Smooth muscle cell (in vitro differentiated cells): ENCODE results near the gene HLA-DRB1. TPM values are rescaled to one million over a fixed set of nuclear protein-coding genes. Genes with fewer than 3 reads are reported as not detected.
"Not testable (repeated sequence)": the region's sequence is repeated elsewhere in the genome, so short reads cannot be mapped to it uniquely, and the experiment has no call there.

Experiments used
- DNase-seq: peaks from one replicate; lab custom pipeline; 2025; ENCODE audit not compliant: unreplicated experiment; lab: John Stamatoyannopoulos, UW
- H2AFZ ChIP-seq: fragments of 200-600 bp; sonication (generic); 2 replicates; pipeline ENCODE4 v1.6.0; 2016; ENCODE audit warnings: antibody characterized with exemption, low read depth, mild to moderate bottlenecking
- H3F3A ChIP-seq: fragments of 200-600 bp; sonication (generic); 2 replicates; pipeline ENCODE4 v1.6.0; 2017; ENCODE audit warnings: antibody characterized with exemption, low read depth
- H3K27ac ChIP-seq: fragments of 200-600 bp; sonication (generic); 2 replicates; pipeline ENCODE4 v1.5.1; 2016; ENCODE audit warnings: low read depth, mild to moderate bottlenecking
- H3K27me3 ChIP-seq: fragments of 200-600 bp; sonication (generic); 2 replicates; pipeline ENCODE4 v1.6.1; 2016; ENCODE audit warnings: low read depth, mild to moderate bottlenecking
- H3K36me3 ChIP-seq: fragments of 200-600 bp; sonication (generic); 2 replicates; pipeline ENCODE4 v1.5.1; 2016; ENCODE audit warnings: low read depth
- H3K4me1 ChIP-seq: fragments of 200-600 bp; sonication (generic); 2 replicates; pipeline ENCODE4 v1.5.1; 2016; ENCODE audit warnings: low read depth
- H3K4me2 ChIP-seq: fragments of 200-600 bp; sonication (generic); 2 replicates; pipeline ENCODE4 v1.6.0; 2016; ENCODE audit warnings: mild to moderate bottlenecking
- H3K4me3 ChIP-seq: fragments of 200-600 bp; sonication (generic); 2 replicates; pipeline ENCODE4 v1.5.1; 2016; ENCODE audit warnings: mild to moderate bottlenecking
- H3K79me2 ChIP-seq: fragments of 200-600 bp; sonication (generic); 2 replicates; pipeline ENCODE4 v1.6.0; 2016; ENCODE audit warnings: low read depth, mild to moderate bottlenecking
- H3K9ac ChIP-seq: fragments of 200-600 bp; sonication (generic); 2 replicates; pipeline ENCODE4 v1.6.0; 2016; ENCODE audit warnings: low read depth
- H3K9me3 ChIP-seq: fragments of 200-600 bp; sonication (generic); replicated peaks from 2 replicates; pipeline ENCODE4 v1.5.1; 2016; ENCODE audit warnings: low read depth
- H4K20me1 ChIP-seq: fragments of 200-600 bp; sonication (generic); 2 replicates; pipeline ENCODE4 v1.6.0; 2016; ENCODE audit warnings: low read depth
- whole genome bisulfite sequencing: methylation state at CpG from one replicate; pipeline ENCODE4 v1.1.7; 2016; ENCODE audit warnings: low lambda C conversion rate; 5-methylcytosine and 5-hydroxymethylcytosine counted together
- polyA plus RNA-seq: library from polyadenylated mRNA; unstranded; fragments of >200 nt; fragmentation: Nextera tagmentation; extraction: Ambion mirVana; gene quantifications from 2 replicates; pipeline ENCODE4 v1.2.1, GENCODE V29; 2016
- total RNA-seq: library from RNA; depleted of rRNA; stranded (reverse); fragments of >200 nt; gene quantifications from 2 replicates; pipeline ENCODE4 v1.2.3, GENCODE V29; 2014
- TF ChIP-seq, protein P1 (sequence below): fragments of 200-600 bp; sonication (generic); IDR thresholded peaks from 2 replicates; pipeline ENCODE4 v1.5.1; 2017; ENCODE audit warnings: borderline replicate concordance, mild to moderate bottlenecking, antibody characterized with exemption; ENCODE audit not compliant: insufficient read depth, poor library complexity, severe bottlenecking

Gene HLA-DRB1
- total and polyA plus RNA-seq, 2 experiments from 2014 or later: 28.5 to 32.9 TPM

DNA sequence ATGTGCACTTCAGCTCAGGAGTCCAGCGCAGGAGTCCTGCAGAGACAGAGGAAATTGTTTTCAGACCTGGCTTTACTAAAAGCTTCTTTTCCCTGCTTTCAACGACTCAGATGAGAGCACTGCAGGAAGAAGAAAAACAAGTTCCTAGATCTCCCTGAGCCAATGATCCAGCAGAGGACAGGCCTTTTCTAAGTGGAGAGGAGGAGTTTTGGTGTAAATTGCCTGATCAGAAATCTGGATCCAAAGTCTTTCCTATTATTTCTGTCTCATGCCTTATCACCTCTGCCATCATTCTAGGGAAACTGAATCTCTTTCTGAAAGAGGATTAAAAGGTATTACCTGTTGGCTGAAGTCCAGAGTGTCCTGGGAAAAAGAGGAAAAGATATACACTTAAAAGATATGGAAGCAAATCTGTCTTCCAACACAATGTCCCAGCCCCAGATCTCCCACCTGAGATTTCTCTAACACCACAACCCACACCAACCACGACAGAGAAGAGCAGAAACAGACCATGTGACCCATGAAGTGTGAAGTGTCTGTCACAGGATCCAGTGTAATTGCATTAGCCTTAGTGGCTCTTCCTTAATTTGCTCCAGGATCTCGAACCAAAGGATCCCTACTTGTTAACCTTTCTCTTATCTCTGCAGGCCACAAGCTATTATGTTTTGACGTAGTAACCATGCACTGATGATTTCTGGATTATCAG, 36.5 kb downstream of the HLA-DRB1 start:
- no peak overlapping the region for H3K9ac ChIP-seq
- TF ChIP-seq, protein P1, sequence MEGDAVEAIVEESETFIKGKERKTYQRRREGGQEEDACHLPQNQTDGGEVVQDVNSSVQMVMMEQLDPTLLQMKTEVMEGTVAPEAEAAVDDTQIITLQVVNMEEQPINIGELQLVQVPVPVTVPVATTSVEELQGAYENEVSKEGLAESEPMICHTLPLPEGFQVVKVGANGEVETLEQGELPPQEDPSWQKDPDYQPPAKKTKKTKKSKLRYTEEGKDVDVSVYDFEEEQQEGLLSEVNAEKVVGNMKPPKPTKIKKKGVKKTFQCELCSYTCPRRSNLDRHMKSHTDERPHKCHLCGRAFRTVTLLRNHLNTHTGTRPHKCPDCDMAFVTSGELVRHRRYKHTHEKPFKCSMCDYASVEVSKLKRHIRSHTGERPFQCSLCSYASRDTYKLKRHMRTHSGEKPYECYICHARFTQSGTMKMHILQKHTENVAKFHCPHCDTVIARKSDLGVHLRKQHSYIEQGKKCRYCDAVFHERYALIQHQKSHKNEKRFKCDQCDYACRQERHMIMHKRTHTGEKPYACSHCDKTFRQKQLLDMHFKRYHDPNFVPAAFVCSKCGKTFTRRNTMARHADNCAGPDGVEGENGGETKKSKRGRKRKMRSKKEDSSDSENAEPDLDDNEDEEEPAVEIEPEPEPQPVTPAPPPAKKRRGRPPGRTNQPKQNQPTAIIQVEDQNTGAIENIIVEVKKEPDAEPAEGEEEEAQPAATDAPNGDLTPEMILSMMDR: no peak
- no peak for DNase-seq
- no peaks in the 10 kb centered on the region for H3K79me2 ChIP-seq
- H3F3A ChIP-seq: no peaks in the 10 kb centered on the region
- H3K4me2 ChIP-seq: no peak overlapping the region
- H3K4me1 ChIP-seq: no peaks in the 10 kb centered on the region
- H3K27me3 ChIP-seq: no peaks in the 10 kb centered on the region
- H3K9me3 ChIP-seq: no peaks in the 10 kb centered on the region
- peak overlapping the region; percentile 5 for H2AFZ ChIP-seq
- H3K4me3 ChIP-seq: no peak overlapping the region
- H4K20me1 ChIP-seq: no peaks in the 10 kb centered on the region
- 52% methylated on average over 5 of the region's 5 CpGs for WGBS
- no peak overlapping the region for H3K27ac ChIP-seq
- H3K36me3 ChIP-seq: no peaks in the 10 kb centered on the region

DNA sequence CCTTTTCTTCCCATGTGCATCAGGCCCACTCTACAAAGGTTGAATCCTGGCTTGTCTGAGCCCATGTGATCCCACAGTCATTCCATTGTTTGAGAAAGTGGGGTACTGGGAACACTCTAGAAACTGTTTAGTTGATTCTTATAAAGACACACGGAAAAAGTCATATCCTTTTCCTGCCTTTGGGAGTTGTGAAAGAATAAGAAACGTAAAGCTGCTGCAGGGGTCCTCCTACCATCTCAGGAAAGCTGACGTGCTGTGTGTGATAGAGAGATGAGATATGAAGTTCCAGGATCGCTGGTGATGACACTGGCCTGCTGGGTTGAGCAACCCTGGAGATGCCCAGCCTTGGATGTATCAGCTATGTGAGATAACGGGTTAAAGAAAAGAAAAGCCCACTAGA, 38.2 kb downstream of the HLA-DRB1 start:
- no peak overlapping the region for H3K9ac ChIP-seq
- no peak overlapping the region for H3K4me2 ChIP-seq
- no peaks in the 10 kb centered on the region for H3K27me3 ChIP-seq
- H3K79me2 ChIP-seq: no peaks in the 10 kb centered on the region
- H3K4me1 ChIP-seq: no peaks in the 10 kb centered on the region
- no peaks in the 10 kb centered on the region for H3F3A ChIP-seq
- no peaks in the 10 kb centered on the region for H3K36me3 ChIP-seq
- no peaks in the 10 kb centered on the region for H4K20me1 ChIP-seq
- 28% methylated on average over 5 of the region's 5 CpGs for WGBS
- TF ChIP-seq, protein P1: no peak
- no peak overlapping the region for H3K27ac ChIP-seq
- DNase-seq: no peak
- H3K9me3 ChIP-seq: no peaks in the 10 kb centered on the region
- no peak overlapping the region for H3K4me3 ChIP-seq
- no peak overlapping the region for H2AFZ ChIP-seq

DNA sequence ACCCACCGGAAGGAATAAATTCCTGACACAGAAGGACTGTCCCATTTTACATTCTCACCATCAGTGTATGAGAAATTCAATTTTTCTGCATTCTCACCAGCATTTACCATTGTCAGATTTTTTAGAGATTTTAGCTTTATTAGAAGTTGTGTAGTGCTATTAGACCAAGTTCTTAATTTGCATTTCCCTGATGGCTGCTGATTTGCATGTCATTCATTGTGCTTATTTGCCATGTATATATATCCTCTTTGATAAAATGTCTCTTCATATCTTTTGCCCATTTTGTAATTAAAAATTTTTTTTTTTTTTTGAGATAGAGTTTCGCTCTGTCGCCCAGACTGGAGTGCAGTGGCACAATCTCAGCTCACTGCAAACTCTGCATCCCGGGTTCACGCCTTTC, 49.8 kb downstream of the HLA-DRB1 start:
- H3K9me3 ChIP-seq: no peaks in the 10 kb centered on the region
- no peaks in the 10 kb centered on the region for H3F3A ChIP-seq
- TF ChIP-seq, protein P1: no peak
- no peak overlapping the region for H2AFZ ChIP-seq
- H3K4me2 ChIP-seq: no peak overlapping the region
- DNase-seq: no peak
- over 99% methylated on average over 5 of the region's 5 CpGs for WGBS
- no peaks in the 10 kb centered on the region for H3K4me1 ChIP-seq
- H3K36me3 ChIP-seq: no peaks in the 10 kb centered on the region
- H3K27ac ChIP-seq: no peak overlapping the region
- no peak overlapping the region for H3K4me3 ChIP-seq
- no peaks in the 10 kb centered on the region for H4K20me1 ChIP-seq
- no peak overlapping the region for H3K9ac ChIP-seq
- H3K79me2 ChIP-seq: no peaks in the 10 kb centered on the region
- no peaks in the 10 kb centered on the region for H3K27me3 ChIP-seq

DNA sequence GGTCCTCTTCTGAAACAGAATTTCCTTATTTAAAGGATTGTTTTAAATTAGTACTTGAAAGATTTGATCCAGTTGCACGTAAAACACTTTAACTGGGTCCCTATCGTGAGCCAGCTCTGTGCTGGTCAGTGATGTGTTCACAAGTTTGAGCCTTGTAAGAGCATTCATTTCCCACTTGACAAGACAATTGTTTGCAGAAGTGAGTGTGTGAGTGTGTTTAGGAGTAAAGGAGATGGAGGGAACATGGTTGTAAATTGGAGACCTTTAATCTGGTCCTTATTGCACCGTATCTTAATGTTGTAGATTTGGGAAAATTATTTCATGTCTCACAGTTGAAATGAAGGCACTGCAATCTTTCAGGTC, 59.2 kb downstream of the HLA-DRB1 start:
- H3K4me2 ChIP-seq, H3K79me2 ChIP-seq, H2AFZ ChIP-seq, H3K36me3 ChIP-seq, H3K9me3 ChIP-seq, H3K27me3 ChIP-seq, DNase-seq, H3K4me1 ChIP-seq, H3K4me3 ChIP-seq, H3K27ac ChIP-seq, H3F3A ChIP-seq, H3K9ac ChIP-seq, H4K20me1 ChIP-seq: not testable (repeated sequence)
- 78% methylated on average over 3 of the region's 3 CpGs for WGBS
